ENCODE data around the gene ZNF512B. TPM values are rescaled to one million over a fixed set of nuclear protein-coding genes. Genes with fewer than 3 reads are reported as not detected.
"Not testable (repeated sequence)": the region's sequence is repeated elsewhere in the genome, so short reads cannot be mapped to it uniquely, and the experiment has no call there.

The ZNF512B gene
- total RNA-seq, 1 donor from 2014 or later: 17.5 TPM

DNA sequence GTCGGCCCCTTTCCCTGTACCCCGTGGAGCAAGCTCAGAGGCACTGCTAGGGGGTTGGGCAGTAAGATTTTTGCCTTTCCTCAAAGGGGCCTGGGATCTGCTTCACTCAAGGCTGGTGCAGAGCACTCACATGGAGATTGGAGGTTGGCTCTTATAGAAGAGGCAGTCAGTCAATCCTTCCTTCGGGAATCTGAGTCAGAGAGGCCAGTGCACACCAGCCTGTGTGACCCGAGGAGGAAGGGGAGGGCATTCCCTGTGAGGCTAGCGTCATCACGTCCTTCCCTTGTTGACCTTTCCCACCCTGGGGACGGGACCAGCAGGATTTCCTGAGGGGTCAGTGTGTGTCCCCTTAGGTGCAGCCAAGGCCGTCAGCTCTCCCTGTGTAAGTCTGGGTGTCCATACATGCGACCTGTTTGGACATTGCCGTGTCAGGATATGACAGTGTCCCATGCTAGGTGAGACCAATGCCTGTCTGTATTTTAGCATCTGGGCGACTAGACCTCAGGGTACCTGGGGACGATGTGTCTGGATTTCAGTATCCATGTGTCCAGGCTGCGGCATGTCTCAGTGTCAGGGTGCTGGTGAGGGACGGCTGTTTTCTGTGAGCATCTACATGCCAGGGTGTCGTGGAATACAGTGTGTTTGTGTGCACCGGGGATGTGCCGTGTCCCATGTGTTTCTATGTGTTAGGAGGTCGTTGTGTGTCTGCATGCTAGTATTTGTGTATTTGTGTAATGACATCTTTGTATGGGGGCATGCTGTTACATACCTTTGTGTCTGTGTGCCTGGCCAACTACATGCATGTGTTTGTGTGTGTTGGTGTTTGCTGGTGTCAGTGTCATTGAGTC is 2.8 kb upstream of the ZNF512B start:
- intact Hi-C loops (cut with DNase I): loop anchor here (1.0 to 10.0 kb wide), 5 partner anchors 65 to 758 kb away; partner anchors contain the start of genes GMEB2 and YTHDF1
- H3K27ac ChIP-seq: no peak overlapping the region
- no peak overlapping the region for H3K4me3 ChIP-seq
- H3K27me3 ChIP-seq: no peaks in the 10 kb centered on the region
- TF ChIP-seq, protein P1, sequence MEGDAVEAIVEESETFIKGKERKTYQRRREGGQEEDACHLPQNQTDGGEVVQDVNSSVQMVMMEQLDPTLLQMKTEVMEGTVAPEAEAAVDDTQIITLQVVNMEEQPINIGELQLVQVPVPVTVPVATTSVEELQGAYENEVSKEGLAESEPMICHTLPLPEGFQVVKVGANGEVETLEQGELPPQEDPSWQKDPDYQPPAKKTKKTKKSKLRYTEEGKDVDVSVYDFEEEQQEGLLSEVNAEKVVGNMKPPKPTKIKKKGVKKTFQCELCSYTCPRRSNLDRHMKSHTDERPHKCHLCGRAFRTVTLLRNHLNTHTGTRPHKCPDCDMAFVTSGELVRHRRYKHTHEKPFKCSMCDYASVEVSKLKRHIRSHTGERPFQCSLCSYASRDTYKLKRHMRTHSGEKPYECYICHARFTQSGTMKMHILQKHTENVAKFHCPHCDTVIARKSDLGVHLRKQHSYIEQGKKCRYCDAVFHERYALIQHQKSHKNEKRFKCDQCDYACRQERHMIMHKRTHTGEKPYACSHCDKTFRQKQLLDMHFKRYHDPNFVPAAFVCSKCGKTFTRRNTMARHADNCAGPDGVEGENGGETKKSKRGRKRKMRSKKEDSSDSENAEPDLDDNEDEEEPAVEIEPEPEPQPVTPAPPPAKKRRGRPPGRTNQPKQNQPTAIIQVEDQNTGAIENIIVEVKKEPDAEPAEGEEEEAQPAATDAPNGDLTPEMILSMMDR (IDR thresholded peaks at IDR 0.05): no peak
- peaks cover 16% of the 10 kb centered on the region in 2 donors for H3K4me1 ChIP-seq
- peaks cover 0 to 2% of the 10 kb centered on the region in 2 donors for H3K36me3 ChIP-seq
- no peaks in the 10 kb centered on the region for H3K9me3 ChIP-seq
- DNase-seq (ENCODE audit: low spot score in 2 of 2): no peak

DNA sequence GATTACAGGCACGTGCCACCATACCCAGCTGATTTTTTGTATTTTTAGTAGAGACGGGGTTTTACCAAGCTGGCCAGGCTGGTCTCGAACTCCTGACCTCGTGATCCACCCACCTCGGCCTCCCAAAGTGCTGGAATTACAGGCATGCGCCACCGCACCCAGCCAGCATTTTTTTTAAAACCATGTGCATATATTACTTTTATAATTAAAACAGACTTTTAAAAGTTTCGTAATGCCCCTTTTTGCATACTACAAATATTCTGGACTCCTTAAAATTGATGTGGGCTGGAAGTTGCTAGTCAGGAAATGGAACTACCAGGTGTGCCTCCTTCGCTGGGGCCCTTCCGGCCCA is 2.2 kb upstream of the ZNF512B start:
- H3K4me1 ChIP-seq: peaks cover 16% of the 10 kb centered on the region in 2 donors
- H3K4me3 ChIP-seq; H3K9me3 ChIP-seq; H3K36me3 ChIP-seq; H3K27ac ChIP-seq; H3K27me3 ChIP-seq; DNase-seq (ENCODE audit: low spot score in 2 of 2): not testable (repeated sequence)
- intact Hi-C loops (cut with DNase I): loop anchor here (2.0 to 10.0 kb wide), 4 partner anchors 65 to 757 kb away; partner anchors contain the start of genes GMEB2 and YTHDF1

DNA sequence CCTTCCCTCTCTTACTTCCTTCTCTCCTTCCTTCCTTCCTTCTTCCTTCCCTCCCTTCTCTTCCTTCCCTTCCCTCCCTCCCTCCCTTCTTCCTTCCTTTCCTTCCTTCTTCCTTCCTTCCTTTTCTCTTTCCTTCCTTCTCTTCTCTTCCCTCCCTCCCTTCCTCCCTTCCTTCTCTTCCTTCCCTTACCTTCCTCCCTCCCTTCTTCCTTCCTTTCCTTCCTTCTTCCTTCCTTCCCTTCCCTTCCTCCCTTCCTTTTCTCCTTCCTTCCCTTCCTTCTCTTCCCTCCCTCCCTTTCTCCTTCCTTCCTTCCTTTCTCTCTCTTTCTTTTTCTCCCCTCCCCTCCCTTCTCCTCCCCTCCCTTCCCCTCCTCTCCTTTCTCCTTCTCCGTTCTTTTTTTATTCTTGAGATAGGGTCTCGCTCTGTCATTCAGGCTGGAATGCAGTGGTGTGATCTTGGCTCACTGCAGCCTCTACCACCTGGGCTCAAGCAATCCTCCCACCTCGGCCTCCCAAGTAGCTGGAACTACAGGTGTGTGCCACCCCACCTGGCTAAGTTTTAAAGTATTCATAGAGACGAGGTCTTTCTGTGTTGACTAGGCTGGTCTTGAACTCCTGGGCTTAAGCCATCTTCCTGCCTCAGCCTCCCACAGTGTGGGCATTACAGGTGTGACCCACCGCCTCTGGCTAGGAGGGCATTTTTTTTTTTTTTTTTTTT is 1.1 kb upstream of the ZNF512B start:
- intact Hi-C loops (cut with DNase I): loop anchor here (5.0 to 10.0 kb wide), 3 partner anchors 64 to 756 kb away; partner anchors contain the start of genes GMEB2 and YTHDF1
- H3K27me3 ChIP-seq: no peaks in the 10 kb centered on the region
- peaks cover 16% of the 10 kb centered on the region in 2 donors for H3K4me1 ChIP-seq
- H3K4me3 ChIP-seq: peak overlapping the region in 1 of 2 donors; percentile 70
- H3K36me3 ChIP-seq: peaks cover 6 to 11% of the 10 kb centered on the region in 2 donors
- no peak for DNase-seq (ENCODE audit: low spot score in 2 of 2)
- H3K27ac ChIP-seq: no peak overlapping the region
- TF ChIP-seq, protein P1 (IDR thresholded peaks at IDR 0.05): no peak
- no peaks in the 10 kb centered on the region for H3K9me3 ChIP-seq

DNA sequence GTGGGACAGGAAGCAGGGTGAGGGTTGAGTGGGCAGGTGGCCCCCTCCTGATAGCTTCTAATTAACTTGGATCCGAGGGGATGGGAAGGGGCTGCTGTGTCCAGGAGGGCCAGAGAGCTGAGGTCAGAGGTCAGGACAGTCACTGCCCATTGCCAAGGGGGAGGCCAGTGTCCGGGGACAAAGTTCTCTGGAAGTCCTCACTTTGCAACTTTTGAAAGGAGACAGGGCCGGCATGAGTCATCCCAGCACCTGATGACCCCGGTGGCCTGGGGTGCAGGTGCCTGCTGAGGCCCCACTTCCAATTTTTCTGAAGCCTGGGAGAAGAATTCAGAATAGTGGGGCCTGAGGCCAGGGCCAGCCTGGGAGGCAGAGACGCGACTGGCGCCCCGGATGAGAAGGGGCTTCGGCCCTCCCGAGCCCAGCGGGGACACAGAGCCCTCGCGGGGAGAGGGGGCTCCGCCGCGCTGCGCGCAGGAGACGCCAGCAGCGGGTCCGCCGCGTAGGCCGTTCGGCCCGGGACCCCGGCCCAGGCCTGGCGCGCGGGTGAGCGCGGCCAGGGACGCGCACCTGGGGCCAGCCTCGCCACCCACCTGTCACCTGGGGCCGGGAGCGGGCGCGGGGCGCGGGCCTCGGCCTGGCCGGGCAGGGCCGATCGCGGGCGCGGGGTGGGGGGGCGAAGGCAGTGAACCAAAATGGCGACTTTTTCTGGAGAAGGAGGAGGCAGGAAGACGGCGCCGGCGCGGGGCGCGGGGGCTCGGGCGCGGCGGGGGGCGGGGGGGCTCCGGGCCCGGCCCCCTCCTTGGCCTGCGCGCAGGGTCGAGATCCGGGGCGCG is 586 bp downstream of the ZNF512B start:
- peaks cover 14 to 16% of the 10 kb centered on the region in 2 donors for H3K4me1 ChIP-seq
- peak overlapping the region; percentile 70 to 84 for H3K4me3 ChIP-seq
- TF ChIP-seq, protein P1 (IDR thresholded peaks at IDR 0.05): no peak
- H3K36me3 ChIP-seq: peaks cover 6 to 11% of the 10 kb centered on the region in 2 donors
- H3K27ac ChIP-seq: peak overlapping the region; percentile 70 to 79
- no peaks in the 10 kb centered on the region for H3K27me3 ChIP-seq
- intact Hi-C loops (cut with DNase I): no loop called here
- peak in 1 of 2 donors; percentile 62 for DNase-seq (ENCODE audit: low spot score in 2 of 2)
- no peaks in the 10 kb centered on the region for H3K9me3 ChIP-seq

DNA sequence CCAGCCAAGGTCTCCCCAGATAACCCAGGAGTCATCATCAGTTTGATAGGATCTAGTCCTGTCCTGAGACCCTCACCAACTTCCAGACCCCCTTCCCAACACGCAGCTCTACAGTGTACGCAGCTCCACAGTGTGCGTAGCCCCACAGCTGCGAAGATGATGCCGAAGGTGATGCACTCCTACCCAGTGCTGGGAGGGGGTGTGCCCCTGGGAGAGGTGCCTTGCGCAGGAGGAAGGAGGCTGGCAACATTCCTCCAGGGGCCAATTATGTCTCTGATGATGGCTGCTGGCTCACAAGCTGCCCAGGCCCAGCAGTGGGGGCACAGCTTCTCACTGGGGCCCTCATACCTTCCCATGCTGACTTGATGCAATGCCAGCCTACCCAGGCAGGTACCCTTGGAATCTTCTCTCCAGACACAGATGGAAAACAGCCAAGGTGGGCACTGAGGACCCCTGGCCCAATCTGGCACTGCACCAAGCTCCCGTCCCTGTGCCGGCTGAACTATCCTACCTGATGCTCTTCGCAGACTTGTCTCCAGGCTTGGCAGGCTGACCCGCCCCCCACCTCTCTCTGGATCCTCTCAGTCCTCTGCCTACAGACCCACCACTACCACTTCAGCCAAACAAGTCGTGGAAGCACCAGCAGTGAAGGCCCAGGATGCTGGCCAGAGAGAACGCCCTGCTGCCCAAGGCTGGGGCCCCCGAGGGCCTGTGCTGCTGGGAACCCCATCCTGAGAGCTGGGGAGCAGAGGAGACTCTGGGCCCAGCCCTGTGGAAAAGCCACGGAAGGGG is 1.4 kb downstream of the ZNF512B start:
- peaks cover 12 to 18% of the 10 kb centered on the region in 2 donors for H3K36me3 ChIP-seq
- no peaks in the 10 kb centered on the region for H3K9me3 ChIP-seq
- TF ChIP-seq, protein P1 (IDR thresholded peaks at IDR 0.05): no peak
- H3K27ac ChIP-seq: peak overlapping the region; percentile 70 to 79
- intact Hi-C loops (cut with DNase I): no loop called here
- H3K27me3 ChIP-seq: no peaks in the 10 kb centered on the region
- peak overlapping the region; percentile 70 to 84 for H3K4me3 ChIP-seq
- peak in 1 of 2 donors; percentile 61 for DNase-seq (ENCODE audit: low spot score in 2 of 2)
- H3K4me1 ChIP-seq: peaks cover 13 to 16% of the 10 kb centered on the region in 2 donors
